Heart left ventricle (tissue), 16 donors: ENCODE data around the gene SCN8A. TPM values are rescaled to one million over a fixed set of nuclear protein-coding genes. Genes with fewer than 3 reads are reported as not detected.
A peak's percentile ranks its signal among the peaks of the same experiment; 100 is the strongest.

Source experiments
- ATAC-seq, 4 donors: fragments of 200-7000 bp; cut with Tn5 transposase; one replicate each; pipeline ENCODE4 v1.9.1; 2020 to 2022; ENCODE audit warnings: moderate library complexity in 4 of 4, mild to moderate bottlenecking in 3 of 4, moderate number of reproducible peaks in 1 of 4
- DNase-seq, 5 donors: peaks; one replicate each; pipeline ENCODE4 v3.0.0-alpha.2; 2020
- H3K27ac ChIP-seq, 12 donors: fragments of 200-600 bp; sonication (generic) in 4 of 12; one replicate each; pipeline versions ENCODE4 v1.5.0 to v1.8.0; 2016 to 2022; ENCODE audit warnings: mild to moderate bottlenecking in 2 of 12
- H3K27me3 ChIP-seq, 9 donors: fragments of 200-600 bp; sonication (generic) in 2 of 9; one replicate each; pipeline versions ENCODE4 v1.5.1 to v1.8.0; 2016 to 2022; ENCODE audit warnings: mild to moderate bottlenecking in 3 of 9
- H3K36me3 ChIP-seq, 9 donors: fragments of 200-600 bp; sonication (generic) in 2 of 9; one replicate each; pipeline versions ENCODE4 v1.5.0 to v1.8.0; 2018 to 2022; ENCODE audit warnings: mild to moderate bottlenecking in 2 of 9
- H3K4me1 ChIP-seq, 12 donors: fragments of 200-600 bp; sonication (generic) in 4 of 12; one replicate each; pipeline versions ENCODE4 v1.5.0 to v1.8.0; 2016 to 2022; ENCODE audit warnings: mild to moderate bottlenecking in 3 of 12
- H3K4me3 ChIP-seq, 12 donors: fragments of 200-600 bp; sonication (generic) in 4 of 12; one replicate each; pipeline versions ENCODE4 v1.5.0 to v1.8.0; 2017 to 2022; ENCODE audit warnings: mild to moderate bottlenecking in 9 of 12, moderate library complexity in 4 of 12
- H3K9me3 ChIP-seq, 12 donors: fragments of 200-600 bp; sonication (generic) in 4 of 12; one replicate each; pipeline versions ENCODE4 v1.5.0 to v1.8.0; 2016 to 2022; ENCODE audit warnings: mild to moderate bottlenecking in 1 of 12
- POLR2A ChIP-seq, 2 donors: fragments of 450-650 bp; IDR thresholded peaks; one replicate each; pipeline ENCODE4 v1.6.1; 2017; ENCODE audit warnings: antibody characterized with exemption in 2 of 2, mild to moderate bottlenecking in 2 of 2, moderate library complexity in 2 of 2
- WGBS, 4 donors: extraction: QIAGEN DNeasy Blood & Tissue Kit in 2 of 4; methylation state at CpG; one replicate each; pipeline versions ENCODE4 v1.1.5 to v1.1.7; 2013 to 2018; 5-methylcytosine and 5-hydroxymethylcytosine counted together
- intact Hi-C, 10 donors: fragments of 100-400 bp; cut with DNase I; formaldehyde crosslinking; loops; one replicate each; pipeline versions ENCODE4 v1.11.1 to v1.14.2; 2022
- polyA plus RNA-seq, 2 donors: library from polyadenylated mRNA; stranded (reverse); fragments of 200-250 nt; gene quantifications; one replicate each; pipeline ENCODE4 v1.2.3, GENCODE V29; 2013
- total RNA-seq, 9 donors: library from RNA; depleted of rRNA in 2 of 9; stranded (reverse); fragments of >200 nt in 2 of 9; fragmentation: NEBNext Ultra II Directional in 3 of 9; extraction: Animal tissue kit (Norgen Biotek cat#: 25700) in 3 of 9; gene quantifications; one replicate each; pipeline versions ENCODE4 v1.1.0 to v1.2.4, GENCODE V29; 2016 to 2023
- TF ChIP-seq, protein P1 (sequence below), 12 donors: fragments of 200-600 bp; sonication (generic) in 4 of 12; IDR thresholded peaks; one replicate each; pipeline versions ENCODE4 v1.5.0 to v1.8.0; 2018 to 2022; ENCODE audit warnings: antibody characterized with exemption in 12 of 12, mild to moderate bottlenecking in 5 of 12
- donor health status: ischemic (EF 13 %, LVEDD 7.1; RV severe dilation, severe dysfunction).
- donor health status: healthy with polysubstance abuse.
- donor health status: DM: no; HTN: yes; CAD: no.
- donor health status: DM: no; HTN: no; CAD: no.
- donor health status: ischemic (EF 25% LVEDD 6.9; RV normal size, moderate dysfunction).
- donor health status: ischemic (EF 25% LVEDD 5.7; RV mildly dilated, moderate dysfunction).
- donor health status: healthy.
- donor health status: DM: yes; HTN: yes; CAD: no.
- donor health status: ischemic (EF 35%, LVEDD 5.7; RV mildly dilated, moderate dysfunction).
- donor health status: nonischemic (EF 11% LVEDD 7.7; RV severe dilation, severe dysfunction).
- donor health status: DM: yes; HTN: yes; CAD: no.
- donor health status: PGD.
- donor health status: ischemic (EF 29% LVEDD 5.4; RV normal size, mild dysfunction).
- donor health status: nonischemic (EF 23%, LVEDD 6.1; RV moderate dilation, normal function).

The SCN8A gene
- total and polyA plus RNA-seq, 11 donors, result 0.17 to 0.97 (median 0.32) TPM

DNA sequence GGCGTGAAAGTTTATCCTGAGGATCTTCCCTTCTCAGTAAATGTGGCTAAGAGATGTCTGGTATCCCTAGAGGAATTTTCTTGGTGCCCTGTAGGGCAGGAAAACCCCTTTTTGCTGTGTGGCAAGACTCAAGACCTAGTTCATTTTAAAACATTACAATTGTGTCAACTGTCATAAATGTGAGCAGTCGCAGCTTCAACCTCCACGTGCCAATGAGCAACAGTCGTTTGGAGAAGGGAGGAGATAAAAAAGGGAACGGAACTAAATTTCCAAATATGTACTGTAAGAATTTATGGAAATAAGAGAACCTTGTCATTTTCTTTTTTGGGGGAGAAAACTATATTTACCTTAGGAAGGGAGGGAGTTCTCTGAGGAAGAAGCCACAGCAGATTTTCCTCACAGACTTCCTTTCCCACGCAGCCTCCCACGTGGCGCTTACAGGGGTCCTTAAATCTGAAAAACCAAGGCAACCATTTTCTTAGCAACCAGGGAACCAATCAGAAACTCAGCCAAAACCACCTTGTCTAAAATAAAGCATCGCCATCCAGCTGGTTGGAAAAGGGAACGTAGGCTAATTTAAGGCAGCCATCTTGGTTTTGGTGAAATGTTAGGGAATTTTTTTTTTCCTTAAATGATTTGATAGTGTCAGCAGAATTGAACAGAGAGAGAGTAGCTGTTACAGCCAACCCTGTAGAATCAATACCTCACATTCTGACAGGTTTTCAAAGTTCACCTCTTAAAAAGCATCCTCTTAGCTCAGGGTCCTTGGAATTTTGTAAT, 158.4 kb downstream of the SCN8A start:
- ATAC-seq (no peak), DNase-seq (no peak)
- intact Hi-C loops, result no loop called here
- TF ChIP-seq, protein P1, sequence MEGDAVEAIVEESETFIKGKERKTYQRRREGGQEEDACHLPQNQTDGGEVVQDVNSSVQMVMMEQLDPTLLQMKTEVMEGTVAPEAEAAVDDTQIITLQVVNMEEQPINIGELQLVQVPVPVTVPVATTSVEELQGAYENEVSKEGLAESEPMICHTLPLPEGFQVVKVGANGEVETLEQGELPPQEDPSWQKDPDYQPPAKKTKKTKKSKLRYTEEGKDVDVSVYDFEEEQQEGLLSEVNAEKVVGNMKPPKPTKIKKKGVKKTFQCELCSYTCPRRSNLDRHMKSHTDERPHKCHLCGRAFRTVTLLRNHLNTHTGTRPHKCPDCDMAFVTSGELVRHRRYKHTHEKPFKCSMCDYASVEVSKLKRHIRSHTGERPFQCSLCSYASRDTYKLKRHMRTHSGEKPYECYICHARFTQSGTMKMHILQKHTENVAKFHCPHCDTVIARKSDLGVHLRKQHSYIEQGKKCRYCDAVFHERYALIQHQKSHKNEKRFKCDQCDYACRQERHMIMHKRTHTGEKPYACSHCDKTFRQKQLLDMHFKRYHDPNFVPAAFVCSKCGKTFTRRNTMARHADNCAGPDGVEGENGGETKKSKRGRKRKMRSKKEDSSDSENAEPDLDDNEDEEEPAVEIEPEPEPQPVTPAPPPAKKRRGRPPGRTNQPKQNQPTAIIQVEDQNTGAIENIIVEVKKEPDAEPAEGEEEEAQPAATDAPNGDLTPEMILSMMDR (IDR thresholded peaks at IDR 0.05), result no peak
- Histone ChIP-seq H3K4me3 (no peak overlapping the region), H3K4me1 (peaks cover 0 to 14% (median 0%) of the 10 kb centered on the region in 12 donors), H3K27me3 (no peaks in the 10 kb centered on the region), H3K36me3 (no peaks in the 10 kb centered on the region), H3K27ac (no peak overlapping the region), H3K9me3 (no peaks in the 10 kb centered on the region)
- WGBS, 4 donors, result 60 to 70% (median 62%) methylated on average over 10 of the region's 10 CpGs

DNA sequence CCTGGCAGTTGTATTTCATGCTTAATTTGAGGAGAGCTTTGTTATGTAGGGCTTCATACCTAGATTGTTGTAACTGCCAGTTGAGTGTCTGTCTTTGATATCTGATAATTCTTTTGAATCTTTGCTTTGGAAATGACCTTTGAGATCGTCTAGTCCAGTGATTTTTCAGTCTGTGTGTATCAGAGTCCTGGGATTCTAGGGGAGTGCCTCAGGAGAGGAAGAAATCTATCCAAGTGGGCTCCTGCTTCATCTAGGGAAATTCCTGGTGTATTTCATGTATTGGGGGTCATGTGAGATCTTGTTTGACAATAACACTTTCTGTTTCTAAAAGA, 158.9 kb downstream of the SCN8A start:
- Histone ChIP-seq H3K4me1 (peaks cover 0 to 14% (median 0%) of the 10 kb centered on the region in 12 donors), H3K27me3 (no peaks in the 10 kb centered on the region), H3K27ac (no peak overlapping the region), H3K36me3 (no peaks in the 10 kb centered on the region), H3K4me3 (no peak overlapping the region), H3K9me3 (no peaks in the 10 kb centered on the region)
- intact Hi-C loops, result no loop called here
- DNase-seq (no peak), ATAC-seq (no peak)
- no peak for TF ChIP-seq POLR2A (IDR thresholded peaks at IDR 0.05)
- TF ChIP-seq, protein P1 (IDR thresholded peaks at IDR 0.05), result no peak
- 63 to 77% (median 69%) methylated on average over 1 of the region's 1 CpG for WGBS, 4 donors

DNA sequence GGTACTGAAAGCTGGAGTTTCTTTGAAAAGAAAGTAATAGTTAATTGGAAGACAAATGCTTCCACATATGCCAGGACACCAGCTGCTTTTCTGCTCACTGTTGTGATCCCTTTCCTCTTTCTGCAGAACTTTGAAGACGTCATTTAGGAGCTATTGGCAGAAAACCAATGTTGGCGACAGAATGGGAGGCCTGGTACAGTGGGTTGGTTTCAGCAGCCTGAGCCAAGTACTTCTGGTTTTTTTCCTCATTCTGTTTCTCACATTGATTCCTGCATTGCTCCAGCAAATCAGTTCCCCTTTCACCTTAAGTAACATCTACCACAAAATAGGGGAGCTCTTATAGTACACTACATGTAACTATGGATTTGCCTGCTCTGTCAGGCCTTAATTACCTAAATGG, 160.6 kb downstream of the SCN8A start:
- H3K27me3 ChIP-seq, result no peaks in the 10 kb centered on the region
- H3K36me3 ChIP-seq, result no peaks in the 10 kb centered on the region
- ATAC-seq, result peak; percentile 53 to 81 (median 68)
- H3K4me1 ChIP-seq, result peaks cover 0 to 14% (median 0%) of the 10 kb centered on the region in 12 donors
- peak overlapping the region in 6 of 12 donors; percentile 24 to 72 (median 46) for H3K27ac ChIP-seq
- TF ChIP-seq POLR2A (IDR thresholded peaks at IDR 0.05), result no peak
- TF ChIP-seq, protein P1 (IDR thresholded peaks at IDR 0.05), result no peak
- WGBS, 4 donors, result 35 to 47% (median 40%) methylated on average over 2 of the region's 2 CpGs
- H3K9me3 ChIP-seq, result no peaks in the 10 kb centered on the region
- H3K4me3 ChIP-seq, result no peak overlapping the region
- intact Hi-C loops, result no loop called here
- peak in 3 of 5 donors; percentile 23 to 33 (median 29) for DNase-seq

DNA sequence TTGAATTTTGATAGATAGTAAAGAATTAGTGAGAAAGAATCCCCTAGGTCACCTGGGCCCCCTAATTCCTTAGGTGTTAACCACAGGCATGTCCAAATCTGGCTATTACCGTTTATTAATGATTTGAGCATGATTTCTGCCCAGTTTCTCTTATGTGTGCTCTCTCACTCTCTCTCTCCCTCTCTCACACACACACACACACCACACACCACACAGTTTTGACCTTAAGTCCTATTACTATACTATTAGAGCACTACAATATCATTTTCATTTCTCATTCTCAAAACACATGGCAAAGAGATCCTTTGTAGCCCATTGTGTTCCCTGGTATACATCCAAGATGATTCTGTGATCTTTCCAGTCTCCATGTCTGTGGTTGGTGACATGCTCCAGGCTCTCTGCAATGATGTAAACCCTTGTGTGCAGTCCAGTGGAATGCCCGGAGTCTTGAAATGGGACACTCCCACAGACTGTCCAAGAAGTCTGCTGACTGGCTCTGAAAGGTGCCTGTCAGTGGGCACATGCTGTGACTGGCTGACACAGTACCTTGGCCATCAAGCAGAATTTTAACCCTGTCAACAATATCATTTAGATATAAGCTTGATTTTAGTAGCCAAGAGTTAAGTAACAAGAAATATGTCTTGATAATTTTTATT, 161.3 kb downstream of the SCN8A start:
- no peak overlapping the region for H3K4me3 ChIP-seq
- TF ChIP-seq POLR2A (IDR thresholded peaks at IDR 0.05), result no peak
- TF ChIP-seq, protein P1 (IDR thresholded peaks at IDR 0.05), result no peak
- H3K36me3 ChIP-seq, result no peaks in the 10 kb centered on the region
- H3K4me1 ChIP-seq, result peaks cover 0 to 14% (median 0%) of the 10 kb centered on the region in 12 donors
- peak; percentile 62 to 82 (median 67) for DNase-seq
- 31 to 45% (median 34%) methylated on average over 2 of the region's 2 CpGs for WGBS, 4 donors
- H3K27ac ChIP-seq, result peak overlapping the region in 6 of 12 donors; percentile 24 to 72 (median 46)
- peak; percentile 93 to 98 (median 95) for ATAC-seq
- H3K9me3 ChIP-seq, result no peaks in the 10 kb centered on the region
- intact Hi-C loops, result no loop called here
- H3K27me3 ChIP-seq, result no peaks in the 10 kb centered on the region
